ENCODE results near the gene DUSP2.

DNA sequence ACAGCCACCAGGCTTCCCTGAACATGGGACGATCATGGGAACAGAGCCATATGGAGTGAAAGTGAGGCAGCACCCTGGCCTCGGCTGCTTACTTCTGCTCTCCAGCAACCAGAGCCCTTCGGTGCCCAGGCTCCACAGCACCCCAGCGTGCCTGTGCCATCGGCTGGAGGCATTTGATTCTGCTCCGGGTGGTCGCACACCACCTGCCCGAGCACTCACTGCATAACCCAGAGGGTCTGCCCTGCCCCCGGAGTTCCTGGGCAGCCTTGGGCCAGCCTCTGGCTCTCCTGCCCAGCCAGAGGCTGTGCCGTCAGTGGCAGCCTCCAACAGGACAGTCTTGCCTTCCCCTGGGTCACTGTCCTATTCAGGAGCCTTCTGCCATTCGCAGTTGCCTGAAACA lies 10.8 kb downstream of the DUSP2 start:
- no peak for TF ChIP-seq ZNF24 (IDR thresholded peaks at IDR 0.05)
- TF ChIP-seq CTCF (IDR thresholded peaks at IDR 0.05 in 2 of 3, conservative IDR thresholded peaks at IDR 0.05 in 1 of 3; ENCODE audit: control insufficient read depth in 2 of 3, extremely low read depth in 1 of 3, insufficient read depth in 1 of 3, low read depth in 3 of 3, low read length in 3 of 3) = no peak

All from GM12878 (cell line).